Activated naive CD4-positive, alpha-beta T cell treated with anti-CD3 and anti-CD28 coated beads for 36 hours (primary cell): Measurements from ENCODE around the gene SLC16A13. TPM values are rescaled to one million over a fixed set of nuclear protein-coding genes. Genes with fewer than 3 reads are reported as not detected.
"Not testable (repeated sequence)": the region's sequence is repeated elsewhere in the genome, so short reads cannot be mapped to it uniquely, and the experiment has no call there.

Experiments used
- CTCF ChIA-PET: fragments of 350-600 bp; sonication (Branson Sonifier 250); formaldehyde crosslinking; loops from one replicate; lab custom pipeline; 2021; ENCODE audit warnings: antibody characterized with exemption; lab: Charles Lee
- DNase-seq: peaks from one replicate; pipeline ENCODE4 v3.0.0-alpha.2; 2020
- H3K27ac Mint-ChIP-seq: one replicate; pipeline ENCODE4 v1.8.0; 2021; ENCODE audit warnings: mild to moderate bottlenecking, mixed read lengths
- H3K27me3 Mint-ChIP-seq: one replicate; pipeline ENCODE4 v1.8.0; 2021; ENCODE audit warnings: low read depth, mixed read lengths
- H3K36me3 Mint-ChIP-seq: one replicate; pipeline ENCODE4 v1.8.0; 2021; ENCODE audit warnings: low read depth, mixed read lengths
- H3K4me1 Mint-ChIP-seq: one replicate; pipeline ENCODE4 v1.8.0; 2021; ENCODE audit warnings: low read depth, mixed read lengths
- H3K4me3 Mint-ChIP-seq: one replicate; pipeline ENCODE4 v1.8.0; 2021; ENCODE audit warnings: mild to moderate bottlenecking, moderate library complexity, mixed read lengths
- H3K9me3 Mint-ChIP-seq: one replicate; pipeline ENCODE4 v1.8.0; 2021; ENCODE audit warnings: mixed read lengths
- intact Hi-C: fragments of 100-400 bp; cut with micrococcal nuclease; formaldehyde crosslinking; loops from one replicate; pipeline ENCODE4 v1.15.1; 2023
- total RNA-seq, 2 experiments: library from RNA; stranded (reverse); gene quantifications; one replicate each; pipeline ENCODE4 v1.2.3, GENCODE V29; 2021

The SLC16A13 gene
- total RNA-seq = 1 to 10 TPM; 4.1 to 5.3 TPM

- Mint-ChIP-seq H3K27ac (peak within 1 kb of the TSS; percentile 99), H3K27me3 (no peaks in the 10 kb centered on the region)
Measured at GRCh38 chr17:7035591-7036368, at the start of gene SLC16A13. TSS of gene SLC16A13 (plus strand) at chr17:7036015. CDS start at chr17:7036383, 368 bp downstream.

GRCh38 chr17:6986676-6987075 is 49.1 kb upstream of the SLC16A13 start:
- Mint-ChIP-seq H3K36me3 (no peaks in the 10 kb centered on the region), H3K27me3 (no peaks in the 10 kb centered on the region), H3K4me3 (no peak overlapping the region), H3K9me3 (no peaks in the 10 kb centered on the region), H3K27ac (no peak overlapping the region), H3K4me1 (no peaks in the 10 kb centered on the region)
- intact Hi-C loops = no loop called here
- DNase-seq = no peak
- CTCF ChIA-PET = interaction anchor here (1.6 kb wide), 1 partner anchor 18 kb away, joined by 4 read pairs; no protein-coding TSS in a partner anchor

More at GRCh38 chr17:7035591-7036368, at the start of gene SLC16A13:
- Mint-ChIP-seq H3K4me1 (peaks cover 49% of the 10 kb centered on the region), H3K9me3 (peaks cover 2% of the 10 kb centered on the region), H3K4me3 (peak within 1 kb of the TSS; percentile 96), H3K36me3 (peaks cover 6% of the 10 kb centered on the region)
- DNase-seq = peak; percentile 99
- CTCF ChIA-PET = interaction anchor here (0.8 to 5.7 kb wide), 5 partner anchors 10 to 369 kb away, joined by 3 to 37 read pairs (median 6); partner anchors contain the start of gene BCL6B
- intact Hi-C loops = loop anchor here (1.0 kb wide), 4 partner anchors 8 to 25 kb away; partner anchors contain the start of gene BCL6B

- CTCF ChIA-PET = interaction anchor here (1.3 to 2.3 kb wide), 4 partner anchors 11 to 79 kb away, joined by 4 to 16 read pairs (median 6); no protein-coding TSS in a partner anchor
- H3K9me3 Mint-ChIP-seq = no peaks in the 10 kb centered on the region
- no peak for DNase-seq
- H3K4me1 Mint-ChIP-seq = no peaks in the 10 kb centered on the region
- intact Hi-C loops = no loop called here
- H3K27me3 Mint-ChIP-seq = no peaks in the 10 kb centered on the region
- no peak overlapping the region for H3K27ac Mint-ChIP-seq
- no peak overlapping the region for H3K4me3 Mint-ChIP-seq
- no peaks in the 10 kb centered on the region for H3K36me3 Mint-ChIP-seq
Measured at GRCh38 chr17:6989779-6990178, 46.0 kb upstream of the SLC16A13 start.

GRCh38 chr17:6993613-6994056 is 42.2 kb upstream of the SLC16A13 start:
- H3K36me3 Mint-ChIP-seq, intact Hi-C loops, DNase-seq, H3K27me3 Mint-ChIP-seq, H3K9me3 Mint-ChIP-seq, H3K27ac Mint-ChIP-seq, H3K4me3 Mint-ChIP-seq, H3K4me1 Mint-ChIP-seq: not testable (repeated sequence)
- CTCF ChIA-PET = interaction anchor here (0.6 to 4.8 kb wide), 3 partner anchors 11 to 83 kb away, joined by 3 to 19 read pairs (median 4); no protein-coding TSS in a partner anchor

GRCh38 chr17:6994118-6994598 is 41.7 kb upstream of the SLC16A13 start:
- Mint-ChIP-seq H3K27ac (no peak overlapping the region), H3K27me3 (no peaks in the 10 kb centered on the region)
- CTCF ChIA-PET = interaction anchor here (4.8 kb wide), 1 partner anchor 10 kb away, joined by 19 read pairs; no protein-coding TSS in a partner anchor

GRCh38 chr17:6994666-6995256 is 41.1 kb upstream of the SLC16A13 start:
- no peaks in the 10 kb centered on the region for H3K9me3 Mint-ChIP-seq
- intact Hi-C loops = no loop called here
- H3K27me3 Mint-ChIP-seq = no peaks in the 10 kb centered on the region
- CTCF ChIA-PET = interaction anchor here (1.9 to 4.8 kb wide), 2 partner anchors 10 to 84 kb away, joined by 5 to 19 read pairs; no protein-coding TSS in a partner anchor
- H3K4me3 Mint-ChIP-seq = no peak overlapping the region
- H3K4me1 Mint-ChIP-seq = no peaks in the 10 kb centered on the region
- no peak for DNase-seq
- peaks cover 10% of the 10 kb centered on the region for H3K36me3 Mint-ChIP-seq
- H3K27ac Mint-ChIP-seq = no peak overlapping the region

More at GRCh38 chr17:6994118-6994598, 41.7 kb upstream of the SLC16A13 start:
- peaks cover 6% of the 10 kb centered on the region for H3K36me3 Mint-ChIP-seq
- no peaks in the 10 kb centered on the region for H3K9me3 Mint-ChIP-seq
- H3K4me3 Mint-ChIP-seq = no peak overlapping the region
- DNase-seq = no peak
- intact Hi-C loops = no loop called here
- H3K4me1 Mint-ChIP-seq = no peaks in the 10 kb centered on the region

- H3K27me3 Mint-ChIP-seq = no peaks in the 10 kb centered on the region
- no peak within 1 kb of the TSS for H3K27ac Mint-ChIP-seq
- CTCF ChIA-PET = interaction anchor here (0.7 to 4.8 kb wide), 3 partner anchors 9 to 86 kb away, joined by 3 to 19 read pairs (median 5); no protein-coding TSS in a partner anchor
- no peaks in the 10 kb centered on the region for H3K9me3 Mint-ChIP-seq
- no peaks in the 10 kb centered on the region for H3K4me1 Mint-ChIP-seq
- intact Hi-C loops = no loop called here
- peaks cover 12% of the 10 kb centered on the region for H3K36me3 Mint-ChIP-seq
- no peak within 1 kb of the TSS for H3K4me3 Mint-ChIP-seq
- DNase-seq = no peak
Measured at GRCh38 chr17:6995500-6996255, 40.1 kb upstream of the SLC16A13 start, which contains the start of gene ALOX12. TSS of gene ALOX12 (plus strand) at chr17:6996049. CDS start at chr17:6996118, 69 bp downstream.

GRCh38 chr17:6996256-6997011 is 39.4 kb upstream of the SLC16A13 start:
- CTCF ChIA-PET = interaction anchor here (0.7 to 4.8 kb wide), 3 partner anchors 8 to 87 kb away, joined by 3 to 19 read pairs (median 5); no protein-coding TSS in a partner anchor
- peaks cover 15% of the 10 kb centered on the region for H3K36me3 Mint-ChIP-seq

GRCh38 chr17:6997171-6997570 is 38.6 kb upstream of the SLC16A13 start:
- no peak overlapping the region for H3K27ac Mint-ChIP-seq
- no peak for DNase-seq
- no peaks in the 10 kb centered on the region for H3K9me3 Mint-ChIP-seq
- no peak overlapping the region for H3K4me3 Mint-ChIP-seq
- intact Hi-C loops = no loop called here
- peaks cover 17% of the 10 kb centered on the region for H3K36me3 Mint-ChIP-seq
- H3K4me1 Mint-ChIP-seq = no peaks in the 10 kb centered on the region
- CTCF ChIA-PET = no interaction called here
- no peaks in the 10 kb centered on the region for H3K27me3 Mint-ChIP-seq

More at GRCh38 chr17:6996256-6997011, 39.4 kb upstream of the SLC16A13 start:
- no peak overlapping the region for H3K4me3 Mint-ChIP-seq
- H3K4me1 Mint-ChIP-seq = no peaks in the 10 kb centered on the region
- no peak overlapping the region for H3K27ac Mint-ChIP-seq
- DNase-seq = no peak
- intact Hi-C loops = no loop called here
- no peaks in the 10 kb centered on the region for H3K27me3 Mint-ChIP-seq
- H3K9me3 Mint-ChIP-seq = no peaks in the 10 kb centered on the region

GRCh38 chr17:6998855-6999508 is 36.8 kb upstream of the SLC16A13 start:
- Mint-ChIP-seq H3K36me3 (peaks cover 17% of the 10 kb centered on the region), H3K4me1 (no peaks in the 10 kb centered on the region), H3K27ac (no peak overlapping the region), H3K27me3 (no peaks in the 10 kb centered on the region), H3K4me3 (no peak overlapping the region), H3K9me3 (no peaks in the 10 kb centered on the region)
- CTCF ChIA-PET = interaction anchor here (0.6 to 1.8 kb wide), 6 partner anchors 23 to 129 kb away, joined by 3 to 8 read pairs (median 6); no protein-coding TSS in a partner anchor
- no peak for DNase-seq
- intact Hi-C loops = no loop called here
